COLO668 (cell line): ENCODE results near the gene PRG3.
"Not testable (repeated sequence)": the region's sequence is repeated elsewhere in the genome, so short reads cannot be mapped to it uniquely, and the experiment has no call there.

Experiments used
- DNase-seq: peaks from one replicate; lab custom pipeline; 2025; ENCODE audit not compliant: unreplicated experiment; lab: John Stamatoyannopoulos, UW

PRG3 gene

DNA sequence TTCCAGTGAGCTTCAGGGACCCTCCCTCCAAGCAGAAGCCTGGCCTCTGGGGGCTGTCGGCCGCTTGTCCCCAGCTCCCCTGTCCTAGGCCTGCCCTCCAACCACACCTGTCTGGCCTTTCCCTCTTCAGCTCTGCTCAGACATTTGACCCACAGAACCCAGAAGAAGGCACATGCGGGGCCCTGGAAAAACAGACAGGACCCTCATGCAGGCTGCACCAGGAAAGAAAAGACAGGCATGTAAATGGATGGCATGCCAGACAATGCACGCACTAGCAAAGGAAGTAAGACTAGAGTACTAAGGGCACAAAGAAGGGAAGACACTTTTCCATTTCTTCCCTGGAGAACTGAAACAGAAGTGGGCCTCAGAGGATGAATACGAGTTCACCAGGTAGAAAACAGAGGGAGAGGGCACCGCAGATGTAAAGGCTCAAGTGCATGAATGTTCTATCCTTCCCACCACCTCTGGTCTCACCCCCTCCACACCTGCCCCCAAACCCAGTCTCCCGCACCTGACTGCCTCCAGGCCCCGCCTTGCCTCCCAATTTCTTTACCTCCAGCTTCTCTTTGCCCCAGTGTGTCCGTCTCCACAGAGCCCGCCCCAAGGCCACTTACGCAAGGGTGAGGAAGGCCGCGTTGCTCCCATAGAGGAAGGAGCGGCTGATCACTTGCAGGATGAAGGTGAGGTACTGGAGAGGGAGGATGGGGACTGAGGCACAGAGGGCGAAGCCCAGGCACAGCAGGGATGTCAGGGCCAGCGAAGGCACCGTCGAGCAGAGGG is 28.6 kb upstream of the PRG3 start:
- DNase-seq = no peak

DNA sequence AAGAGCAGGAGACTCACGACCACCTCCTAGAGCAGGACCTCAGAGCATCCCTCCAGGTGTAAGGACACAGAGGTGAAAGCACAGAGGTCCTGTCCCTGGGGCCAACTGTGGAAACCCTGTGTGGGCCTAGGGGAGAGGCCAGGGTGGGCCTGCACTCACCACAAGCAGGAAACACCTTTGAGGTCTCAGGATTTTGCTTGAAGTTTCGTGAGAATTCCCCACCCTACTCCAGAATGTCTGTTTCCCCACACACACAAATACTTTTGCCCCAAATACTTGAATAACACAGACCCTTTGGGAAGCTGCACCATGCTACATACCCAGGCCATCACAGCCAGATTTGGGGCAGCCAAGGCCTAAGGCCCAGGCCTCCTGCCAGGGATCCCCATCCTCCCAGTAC is 27.8 kb upstream of the PRG3 start:
- DNase-seq = no peak

GRCh38 chr11:57407941-57408475 is 27.1 kb upstream of the PRG3 start:
- DNase-seq = no peak

- no peak for DNase-seq
Measured at GRCh38 chr11:57407010-57407920, 26.3 kb upstream of the PRG3 start.

- no peak for DNase-seq
Measured at GRCh38 chr11:57406337-57406904, 25.5 kb upstream of the PRG3 start.

DNA sequence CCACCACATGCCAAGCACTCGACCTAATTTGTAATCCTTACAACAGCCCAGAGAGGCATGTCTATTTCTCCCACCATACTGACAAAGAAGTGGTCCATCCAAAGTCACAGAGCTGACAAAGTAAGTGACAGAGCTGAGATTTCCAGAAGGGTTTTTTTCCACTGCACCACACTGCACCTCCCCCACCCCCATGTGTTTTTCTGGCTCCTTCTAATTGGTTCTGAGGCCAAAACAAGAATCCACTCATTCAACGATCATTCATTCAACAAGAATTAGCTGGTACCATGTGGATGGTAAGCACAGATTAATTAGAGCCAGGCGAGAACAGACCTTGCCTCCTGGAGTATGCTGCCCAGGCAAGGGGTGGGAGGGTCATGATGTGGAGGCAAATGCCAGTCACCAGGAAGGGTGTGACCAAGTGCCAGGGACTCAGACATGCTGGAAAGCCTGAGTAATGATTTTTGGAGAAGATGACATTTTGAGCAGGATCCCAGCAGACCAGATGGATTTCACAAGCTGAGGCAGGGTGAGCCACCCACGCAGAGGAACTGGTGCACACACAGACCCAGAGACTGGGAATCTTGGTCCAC is 24.4 kb upstream of the PRG3 start:
- DNase-seq = no peak

GRCh38 chr11:57403802-57404147 is 22.8 kb upstream of the PRG3 start:
- no peak for DNase-seq

- DNase-seq = not testable (repeated sequence)
Measured at GRCh38 chr11:57403003-57403801, 22.3 kb upstream of the PRG3 start.

DNA sequence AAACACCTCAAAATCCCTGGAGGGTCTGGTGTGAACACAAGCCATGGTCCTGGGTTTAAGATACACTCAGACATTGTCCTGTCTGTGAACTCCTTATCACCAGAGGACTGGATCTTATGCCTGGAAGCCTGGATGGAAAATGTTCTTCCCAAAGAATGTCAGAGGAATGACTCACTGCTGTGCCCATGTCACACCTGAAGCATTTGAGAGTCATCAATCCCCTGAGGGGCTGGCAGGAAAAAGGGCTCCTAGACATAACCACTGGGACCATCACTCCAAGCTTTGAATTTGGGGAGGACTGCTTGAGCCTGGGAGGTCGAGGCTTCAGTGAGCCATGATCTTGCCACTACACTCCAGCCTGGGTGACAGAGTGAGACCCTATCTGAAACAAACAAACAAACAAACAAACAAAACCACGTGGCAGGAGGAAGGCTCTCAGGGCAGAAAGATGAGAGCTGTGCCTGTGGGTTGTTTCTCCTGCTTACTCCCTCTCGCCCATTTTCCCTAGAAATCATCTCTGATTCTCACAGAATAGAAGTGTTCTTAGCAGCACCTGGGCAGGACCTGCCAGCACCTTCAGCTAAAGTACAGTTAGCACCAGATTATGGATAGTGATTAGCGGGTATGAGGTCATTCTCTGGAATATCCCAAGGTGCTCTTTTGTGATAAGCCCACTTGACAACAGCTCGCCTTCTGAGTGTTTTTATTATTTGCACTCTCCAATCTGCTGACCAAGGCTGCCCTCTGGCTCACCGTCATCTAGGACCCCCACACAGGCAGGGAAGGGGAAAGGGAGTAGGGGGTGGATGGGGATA is 21.4 kb upstream of the PRG3 start:
- no peak for DNase-seq

GRCh38 chr11:57399972-57400578 is 19.1 kb upstream of the PRG3 start:
- no peak for DNase-seq

GRCh38 chr11:57399221-57399620 is 18.3 kb upstream of the PRG3 start:
- no peak for DNase-seq

GRCh38 chr11:57397394-57397990 is 16.5 kb upstream of the PRG3 start:
- no peak for DNase-seq

GRCh38 chr11:57396744-57397143 is 15.8 kb upstream of the PRG3 start:
- DNase-seq = no peak

GRCh38 chr11:57395905-57396623 is 15.1 kb upstream of the PRG3 start:
- no peak for DNase-seq

GRCh38 chr11:57394203-57394965 is 13.4 kb upstream of the PRG3 start:
- DNase-seq = no peak

DNA sequence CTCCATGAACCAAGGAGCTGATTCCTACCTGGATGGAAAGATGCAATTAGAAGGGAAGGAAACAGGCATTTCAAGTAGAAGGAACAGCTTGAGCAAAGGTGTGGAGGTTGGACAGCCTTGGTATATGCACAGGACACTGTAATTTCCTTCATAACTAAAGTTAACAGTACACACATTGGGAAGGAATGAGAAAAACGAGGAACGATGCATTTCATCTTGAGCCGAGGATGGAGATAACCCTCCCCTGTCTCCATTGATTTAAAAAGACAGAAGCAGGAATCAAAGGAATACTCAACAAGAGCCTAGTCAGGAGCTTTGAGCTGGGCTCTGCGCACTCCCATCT is 11.8 kb upstream of the PRG3 start:
- DNase-seq = no peak

DNA sequence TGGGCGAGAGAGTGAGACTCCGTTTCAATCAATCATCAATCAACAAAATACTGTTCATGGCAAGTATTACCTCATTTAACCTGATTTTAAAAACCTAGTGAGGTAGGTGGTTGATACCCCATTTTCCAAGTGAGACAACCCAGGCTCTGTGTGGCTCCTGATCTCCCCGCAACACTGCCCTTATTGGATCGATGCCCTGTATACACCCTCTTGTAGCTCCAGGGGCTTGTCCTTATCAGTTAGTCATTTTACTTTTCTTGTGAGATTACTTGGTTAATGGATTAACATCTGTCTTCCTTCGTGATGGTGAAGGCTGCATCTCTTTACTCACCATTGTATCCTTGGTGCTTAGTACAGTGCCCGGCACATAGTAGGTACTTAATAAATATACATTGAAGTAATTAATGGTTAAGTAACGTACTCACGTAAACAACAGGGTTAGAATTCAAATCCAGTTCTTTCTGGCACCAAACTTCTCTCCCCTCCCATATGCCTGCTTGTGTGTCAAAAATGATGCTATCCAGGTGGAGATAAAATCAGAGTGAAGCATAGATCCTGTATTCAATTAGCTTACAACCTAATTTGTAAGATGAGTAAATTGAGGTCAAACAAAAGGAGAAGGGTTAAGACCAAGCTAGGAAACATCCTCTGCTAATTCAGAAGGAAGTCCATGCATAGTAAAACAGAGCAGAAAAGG is 11.3 kb upstream of the PRG3 start:
- no peak for DNase-seq
